PC-9 (cell line): ENCODE data around the gene AIPL1.

ENCODE experiments used
- EZH2 ChIP-seq: fragments of 200-600 bp; sonication (generic); IDR thresholded peaks from 2 replicates; pipeline ENCODE4 v1.8.0; 2017; ENCODE audit warnings: antibody characterized with exemption, low read depth
- TF ChIP-seq, protein P1 (sequence below): fragments of 200-600 bp; sonication (generic); conservative IDR thresholded peaks from 2 replicates; pipeline ENCODE4 v1.6.1; 2017; ENCODE audit warnings: mixed run types, antibody characterized with exemption, mild to moderate bottlenecking, moderate library complexity

- TF ChIP-seq, protein P1, sequence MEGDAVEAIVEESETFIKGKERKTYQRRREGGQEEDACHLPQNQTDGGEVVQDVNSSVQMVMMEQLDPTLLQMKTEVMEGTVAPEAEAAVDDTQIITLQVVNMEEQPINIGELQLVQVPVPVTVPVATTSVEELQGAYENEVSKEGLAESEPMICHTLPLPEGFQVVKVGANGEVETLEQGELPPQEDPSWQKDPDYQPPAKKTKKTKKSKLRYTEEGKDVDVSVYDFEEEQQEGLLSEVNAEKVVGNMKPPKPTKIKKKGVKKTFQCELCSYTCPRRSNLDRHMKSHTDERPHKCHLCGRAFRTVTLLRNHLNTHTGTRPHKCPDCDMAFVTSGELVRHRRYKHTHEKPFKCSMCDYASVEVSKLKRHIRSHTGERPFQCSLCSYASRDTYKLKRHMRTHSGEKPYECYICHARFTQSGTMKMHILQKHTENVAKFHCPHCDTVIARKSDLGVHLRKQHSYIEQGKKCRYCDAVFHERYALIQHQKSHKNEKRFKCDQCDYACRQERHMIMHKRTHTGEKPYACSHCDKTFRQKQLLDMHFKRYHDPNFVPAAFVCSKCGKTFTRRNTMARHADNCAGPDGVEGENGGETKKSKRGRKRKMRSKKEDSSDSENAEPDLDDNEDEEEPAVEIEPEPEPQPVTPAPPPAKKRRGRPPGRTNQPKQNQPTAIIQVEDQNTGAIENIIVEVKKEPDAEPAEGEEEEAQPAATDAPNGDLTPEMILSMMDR: no peak
- TF ChIP-seq EZH2: no peak
Measured at GRCh38 chr17:6461792-6462524, 27.0 kb upstream of the AIPL1 start.
